Measurements from ENCODE around the gene C22orf39. TPM values are rescaled to one million over a fixed set of nuclear protein-coding genes. Genes with fewer than 3 reads are reported as not detected.

The C22orf39 gene
- total RNA-seq, 1 experiment from 2014 or later, result 19.3 TPM

GRCh38 chr22:19405133-19405532 is 42.4 kb downstream of the C22orf39 start:
- peaks cover 37 to 80% (median 46%) of the 10 kb centered on the region in 3 experiments; a peak in 6 of 7 replicates for H3K36me3 Mint-ChIP-seq (ENCODE audit: insufficient read depth in 1 of 3, low read depth in 3 of 3)
- no peaks in the 10 kb centered on the region for H4K20me1 ChIP-seq (ENCODE audit: control insufficient read depth, insufficient read depth, insufficient read length)
- H3K79me2 ChIP-seq (ENCODE audit: insufficient read depth, low read length), result no peaks in the 10 kb centered on the region
- no peak overlapping the region for H2AK5ac ChIP-seq (ENCODE audit: insufficient read length, low read length)
- H3K14ac ChIP-seq (ENCODE audit: insufficient read depth, low read length), result no peak overlapping the region
- H2BK5ac ChIP-seq (ENCODE audit: insufficient read length, low read length), result no peak overlapping the region
- H3K9me3 ChIP-seq (ENCODE audit: control insufficient read depth, low read depth, low read length), result no peaks in the 10 kb centered on the region
- H3K27ac ChIP-seq (ENCODE audit: insufficient read length, low read depth, low read length), result no peak overlapping the region
- H3K23ac ChIP-seq (ENCODE audit: insufficient read length, low read depth, low read length), result no peak overlapping the region
- no peak overlapping the region for H3K4me2 ChIP-seq (ENCODE audit: insufficient read depth, insufficient read length, low read length)
- no peak overlapping the region for H2BK15ac ChIP-seq (ENCODE audit: low read depth, low read length)
- H3K23me2 ChIP-seq (ENCODE audit: insufficient read length, low read depth, low read length, poor library complexity, severe bottlenecking), result no peaks in the 10 kb centered on the region
- H3K9me3 Mint-ChIP-seq, result no peaks in the 10 kb centered on the region
- no peak overlapping the region for H4K5ac ChIP-seq (ENCODE audit: insufficient read length, low read depth, low read length)
- H3K56ac ChIP-seq (ENCODE audit: insufficient read length, low read depth, low read length), result no peak overlapping the region
- H3K4me1 ChIP-seq (ENCODE audit: insufficient read depth, low read length), result no peaks in the 10 kb centered on the region
- no peak overlapping the region for H2BK12ac ChIP-seq (ENCODE audit: insufficient read length, low read depth, low read length)
- no peak overlapping the region for H2AFZ ChIP-seq (ENCODE audit: low read length)
- no peak overlapping the region for H2BK120ac ChIP-seq (ENCODE audit: low read depth, low read length, poor library complexity, severe bottlenecking)
- H3K9ac ChIP-seq (ENCODE audit: extremely low read depth, insufficient read length, low read length), result no peak overlapping the region
- H4K91ac ChIP-seq (ENCODE audit: insufficient read length, low read depth, low read length), result no peak overlapping the region
- no peaks in the 10 kb centered on the region for H3K27me3 ChIP-seq (ENCODE audit: insufficient read depth, low read length)
- no peaks in the 10 kb centered on the region for H3K4me1 Mint-ChIP-seq
- no peak overlapping the region for H4K8ac ChIP-seq (replicated peaks; ENCODE audit: insufficient read length, low read depth, low read length)
- no peak overlapping the region for H3T11ph ChIP-seq (ENCODE audit: low read length)
- TF ChIP-seq, protein P1, sequence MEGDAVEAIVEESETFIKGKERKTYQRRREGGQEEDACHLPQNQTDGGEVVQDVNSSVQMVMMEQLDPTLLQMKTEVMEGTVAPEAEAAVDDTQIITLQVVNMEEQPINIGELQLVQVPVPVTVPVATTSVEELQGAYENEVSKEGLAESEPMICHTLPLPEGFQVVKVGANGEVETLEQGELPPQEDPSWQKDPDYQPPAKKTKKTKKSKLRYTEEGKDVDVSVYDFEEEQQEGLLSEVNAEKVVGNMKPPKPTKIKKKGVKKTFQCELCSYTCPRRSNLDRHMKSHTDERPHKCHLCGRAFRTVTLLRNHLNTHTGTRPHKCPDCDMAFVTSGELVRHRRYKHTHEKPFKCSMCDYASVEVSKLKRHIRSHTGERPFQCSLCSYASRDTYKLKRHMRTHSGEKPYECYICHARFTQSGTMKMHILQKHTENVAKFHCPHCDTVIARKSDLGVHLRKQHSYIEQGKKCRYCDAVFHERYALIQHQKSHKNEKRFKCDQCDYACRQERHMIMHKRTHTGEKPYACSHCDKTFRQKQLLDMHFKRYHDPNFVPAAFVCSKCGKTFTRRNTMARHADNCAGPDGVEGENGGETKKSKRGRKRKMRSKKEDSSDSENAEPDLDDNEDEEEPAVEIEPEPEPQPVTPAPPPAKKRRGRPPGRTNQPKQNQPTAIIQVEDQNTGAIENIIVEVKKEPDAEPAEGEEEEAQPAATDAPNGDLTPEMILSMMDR (conservative IDR thresholded peaks at IDR 0.05), result no peak
- no peak overlapping the region for H3K4ac ChIP-seq (ENCODE audit: low read depth, low read length)
- no peak overlapping the region for H3K18ac ChIP-seq (ENCODE audit: insufficient read length, low read depth, low read length)
- H3K4me3 Mint-ChIP-seq, result no peak overlapping the region
- no peak overlapping the region for H2BK20ac ChIP-seq (ENCODE audit: low read depth, low read length, poor library complexity, severe bottlenecking)
- no CpG with 5 or more reads among the region's 4 CpGs for WGBS (ENCODE audit: extremely low coverage, insufficient read length, low lambda C conversion rate)
- no peak overlapping the region for H3K27ac Mint-ChIP-seq
- H3K79me1 ChIP-seq (ENCODE audit: insufficient read depth, low read depth, low read length, poor library complexity, severe bottlenecking), result no peaks in the 10 kb centered on the region
- H3K27me3 Mint-ChIP-seq (ENCODE audit: low read depth), result no peaks in the 10 kb centered on the region; the same call in 1 of the 2 replicates
- DNase-seq, result no peak

Measured in H9 (cell line).